Colon (tissue), 2 donors: Measurements from ENCODE around the gene PCSK7.

Experiments used
- FAIRE-seq: peaks from 2 replicates; lab custom pipeline; 2012; peaks lifted over from hg19 to GRCh38; lab: Jason Lieb, UNC
- donor health status: control.
- donor health status: control.

Gene PCSK7

DNA sequence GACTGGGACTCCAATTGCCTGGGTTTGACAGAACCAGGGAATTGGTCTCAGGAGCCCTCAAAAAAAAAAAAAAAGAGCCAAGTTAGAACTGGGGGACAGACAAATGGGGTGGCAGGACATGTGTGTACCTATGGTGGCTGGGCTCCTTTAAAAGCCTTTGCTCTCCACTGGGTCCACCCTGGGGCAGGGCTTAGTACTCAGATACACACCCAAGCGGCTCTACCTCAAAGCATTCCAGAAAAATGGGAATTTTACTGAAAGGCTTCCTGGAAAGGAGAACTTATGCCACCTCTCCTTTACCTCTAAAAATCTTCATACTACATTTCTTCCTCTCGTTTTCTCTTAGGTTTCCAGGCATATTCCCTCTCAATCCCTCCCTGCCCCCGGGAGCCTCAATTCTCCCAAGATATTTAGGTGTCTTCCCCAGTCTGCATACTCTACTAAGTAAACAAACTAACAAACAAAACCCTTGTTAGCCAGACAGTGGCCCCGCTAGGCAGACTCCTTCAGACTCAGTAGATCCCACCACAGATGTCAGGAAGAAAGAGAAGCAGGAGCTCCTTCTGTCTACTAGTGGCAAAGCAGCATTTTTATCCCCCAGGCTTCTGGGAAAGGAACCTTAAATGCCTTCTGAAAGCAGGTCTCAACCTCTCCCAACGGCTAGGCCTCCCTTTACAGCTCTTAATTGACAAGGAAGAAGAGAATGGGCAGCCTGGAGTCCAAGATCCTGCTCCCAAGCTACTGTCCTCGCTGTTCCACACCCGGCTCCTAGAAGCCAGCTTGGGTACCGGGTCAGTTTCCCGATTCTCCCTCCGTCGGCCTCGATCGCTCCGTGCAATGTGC is 653 bp downstream of the PCSK7 start:
- FAIRE-seq = no peak

DNA sequence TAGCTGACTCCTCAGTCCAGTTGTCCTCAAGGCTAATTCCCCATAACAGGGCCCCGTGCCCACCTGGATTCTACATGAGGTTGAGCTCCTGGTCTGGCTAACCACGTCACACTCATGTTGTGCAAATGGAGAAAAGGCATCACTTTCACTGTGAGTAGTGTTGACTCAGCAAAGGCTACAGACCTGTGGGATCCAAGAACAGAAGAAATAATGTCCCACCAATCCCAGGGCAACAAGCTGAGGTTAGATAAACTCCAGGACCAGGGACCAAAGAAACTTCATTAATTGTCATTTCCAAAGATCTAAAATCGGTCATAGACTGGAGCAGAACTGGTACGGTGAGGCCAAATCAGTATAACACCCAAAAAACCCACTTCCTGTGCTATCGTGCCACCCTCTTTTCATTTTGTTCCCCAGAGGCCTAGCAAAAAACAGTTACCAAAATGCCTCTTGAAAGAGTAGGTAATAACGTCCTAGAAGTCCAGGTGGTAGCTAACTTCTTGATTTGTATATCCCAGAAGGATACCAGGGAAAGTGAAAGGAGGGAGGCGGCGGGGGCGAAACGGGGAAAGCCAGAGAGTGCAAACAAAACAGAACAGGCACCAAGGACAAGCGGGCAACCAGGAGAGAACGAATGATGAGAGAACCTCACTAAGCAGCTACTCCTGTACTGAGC is 1.4 kb downstream of the PCSK7 start:
- no peak for FAIRE-seq

DNA sequence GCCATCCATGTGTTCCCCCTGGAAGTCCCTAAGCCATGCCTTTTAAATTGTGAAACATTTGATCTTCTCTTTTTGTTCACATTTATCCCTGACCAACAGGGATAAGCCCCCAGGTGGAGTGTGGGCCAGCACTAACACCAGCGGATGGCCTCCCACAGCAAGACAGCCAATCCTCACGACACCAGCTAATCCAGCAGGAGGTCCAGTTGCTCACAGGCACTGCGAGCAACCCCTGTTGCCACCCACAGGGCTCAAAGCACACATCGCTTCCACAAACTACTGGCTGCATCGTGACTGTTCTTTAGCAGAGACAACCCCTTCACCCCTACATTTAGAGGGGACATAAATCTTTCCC is 2.0 kb downstream of the PCSK7 start:
- FAIRE-seq = no peak

DNA sequence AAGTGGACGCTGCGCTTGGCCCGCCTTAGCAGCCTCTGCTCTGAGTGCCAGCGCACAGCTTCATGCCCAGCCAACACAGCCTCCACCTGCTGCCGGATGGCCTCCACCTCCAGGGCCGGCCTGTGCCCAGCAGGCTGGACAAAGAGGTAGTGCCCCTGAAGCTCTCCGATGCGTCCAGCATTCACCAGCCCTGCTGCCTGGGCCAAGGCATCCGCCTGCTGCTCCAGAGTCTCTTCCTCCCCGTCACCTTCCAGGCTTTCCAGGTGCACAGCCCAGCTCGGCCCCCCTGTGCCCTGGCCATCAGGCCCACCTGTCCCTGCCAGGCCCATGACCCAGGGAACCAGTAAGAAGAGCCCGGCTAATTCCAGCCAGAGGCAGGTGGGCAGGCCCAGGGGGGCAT is 2.5 kb downstream of the PCSK7 start:
- FAIRE-seq = no peak

DNA sequence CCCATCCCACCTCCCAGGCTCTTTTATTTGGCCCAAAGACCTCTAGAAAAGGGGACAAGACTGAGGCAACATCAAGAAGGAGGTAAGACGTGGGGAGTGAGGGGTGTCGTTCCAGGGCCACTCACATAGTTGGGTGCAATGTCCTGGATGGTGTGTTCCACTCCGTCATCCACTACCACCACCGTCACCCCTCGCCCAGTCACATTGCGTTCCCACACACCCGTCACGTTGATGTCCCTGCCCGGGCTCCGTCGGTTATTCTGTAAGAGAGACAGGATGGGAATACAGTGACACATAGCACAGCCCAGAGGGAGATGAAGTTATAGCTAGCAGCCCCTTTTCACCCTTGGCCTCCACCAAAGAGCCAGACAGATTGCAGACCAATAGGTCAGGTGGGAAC is 3.8 kb downstream of the PCSK7 start:
- FAIRE-seq = no peak

DNA sequence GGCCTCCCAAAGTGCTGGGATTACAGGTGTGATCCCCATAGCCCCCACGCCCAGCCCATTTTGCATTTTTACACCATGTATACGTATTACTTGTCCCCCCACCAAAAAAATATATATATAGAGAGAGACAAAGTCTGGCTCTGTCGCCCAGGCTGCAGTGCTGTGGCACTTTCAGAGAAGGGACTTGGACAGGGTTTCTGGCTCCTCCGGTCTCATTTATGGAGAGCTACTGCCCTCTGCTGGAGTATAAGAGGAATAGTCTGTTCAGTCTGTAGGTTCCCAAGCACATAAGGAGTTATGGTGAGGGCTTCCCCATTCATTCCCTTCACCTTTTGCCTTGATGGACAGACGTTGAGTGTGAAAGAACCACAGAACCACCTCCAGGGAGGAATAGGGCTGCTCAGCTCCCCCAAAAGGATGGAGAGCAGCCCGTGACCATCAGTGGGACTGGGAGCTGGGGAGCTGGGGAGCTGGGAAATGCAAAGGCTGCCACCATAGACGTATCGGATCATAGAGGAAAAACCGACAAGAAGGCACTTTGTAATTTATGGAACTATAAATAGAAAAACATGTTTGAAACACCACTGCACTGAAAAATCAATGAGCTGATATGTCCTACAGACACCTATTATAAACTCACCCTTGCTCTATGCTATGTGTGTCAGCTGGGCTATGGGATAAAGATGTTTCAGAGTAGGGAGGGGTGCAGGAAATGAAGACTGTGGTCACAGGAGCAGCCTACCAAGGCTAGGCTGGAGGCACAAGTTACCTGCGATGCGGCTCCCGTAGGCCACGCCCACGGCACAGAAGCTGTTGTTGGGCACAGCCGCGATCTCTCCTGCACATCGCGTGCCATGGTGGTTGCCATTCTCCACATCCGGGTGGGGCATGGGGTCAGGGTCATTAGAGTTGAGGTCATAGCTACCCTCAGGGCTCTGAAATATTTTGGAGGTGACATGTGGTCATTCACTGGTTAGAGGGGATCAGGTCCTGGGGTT is 5.2 kb downstream of the PCSK7 start:
- FAIRE-seq = no peak

DNA sequence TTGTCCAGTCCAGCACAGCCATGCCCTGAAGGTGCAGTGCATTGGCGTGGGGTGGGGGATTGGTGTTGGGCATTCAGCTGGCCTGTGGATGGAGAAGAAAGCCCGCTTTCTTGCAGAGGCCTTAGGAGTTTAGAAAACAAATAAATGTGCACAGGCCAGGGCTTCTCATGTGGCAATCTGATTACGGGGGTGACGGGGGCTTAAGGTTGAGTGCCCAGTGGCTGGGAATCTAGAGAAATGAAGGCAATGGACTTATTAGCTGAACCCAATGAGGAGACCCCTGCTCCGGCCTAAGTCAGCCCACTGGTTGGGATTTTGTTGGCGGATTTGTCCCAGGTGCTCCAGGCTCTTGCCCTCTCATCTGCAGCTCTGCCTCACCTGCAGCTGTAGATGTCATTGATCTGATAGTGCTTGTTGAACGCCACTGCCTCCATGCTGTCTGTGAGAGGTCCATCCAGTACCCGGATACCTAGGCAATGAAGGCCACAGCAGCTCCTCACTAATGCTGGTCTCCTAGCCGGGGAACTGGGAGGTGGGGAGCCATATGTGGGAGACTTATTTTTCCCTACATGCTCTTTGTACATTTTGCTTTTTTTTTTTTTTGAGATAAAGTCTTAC is 6.2 kb downstream of the PCSK7 start:
- FAIRE-seq = no peak

DNA sequence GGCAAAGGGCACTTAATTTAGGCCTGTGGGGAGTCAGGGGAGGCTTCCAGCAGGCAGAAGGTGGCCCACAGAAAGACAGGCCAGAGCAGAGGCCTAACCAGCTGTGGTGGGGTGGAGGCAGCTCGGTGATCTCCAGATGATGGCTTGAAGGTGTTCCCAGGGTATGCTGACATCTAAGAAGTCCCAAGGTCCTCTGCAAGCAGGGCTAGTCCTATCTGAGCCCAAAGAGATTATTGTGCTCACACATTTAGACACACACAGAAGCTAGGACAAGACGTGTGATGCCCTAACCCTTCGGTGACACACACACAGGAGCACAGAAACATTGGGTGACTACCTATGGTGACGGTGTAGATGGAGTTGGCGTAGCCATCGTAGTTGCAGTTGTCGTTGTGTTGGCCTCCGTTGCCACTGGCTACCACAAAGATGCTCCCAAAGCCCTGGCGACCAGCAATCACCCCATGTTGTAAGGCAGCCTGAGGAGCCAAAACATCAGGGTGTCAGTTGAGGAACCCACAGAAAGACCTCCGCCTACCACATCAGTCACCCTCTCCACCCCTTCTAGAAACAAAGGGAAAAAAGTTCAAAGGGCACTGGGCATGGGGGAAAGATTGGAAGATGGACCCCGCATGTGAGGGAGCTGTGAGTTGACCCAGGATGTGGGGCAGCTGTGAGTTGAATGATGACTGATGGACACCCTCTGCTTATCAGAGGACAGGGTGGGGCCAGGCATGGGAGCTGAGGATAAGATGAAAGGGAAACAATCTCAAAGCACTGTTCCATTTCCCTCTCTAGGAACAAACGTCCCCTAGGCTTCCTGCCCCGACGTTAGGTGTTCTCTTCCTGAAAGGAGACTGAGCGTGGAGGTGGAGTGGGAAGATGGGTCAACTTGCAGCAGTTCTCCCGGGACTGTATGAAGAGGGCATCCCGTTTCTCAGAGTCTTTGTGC is 7.9 kb downstream of the PCSK7 start:
- no peak for FAIRE-seq

DNA sequence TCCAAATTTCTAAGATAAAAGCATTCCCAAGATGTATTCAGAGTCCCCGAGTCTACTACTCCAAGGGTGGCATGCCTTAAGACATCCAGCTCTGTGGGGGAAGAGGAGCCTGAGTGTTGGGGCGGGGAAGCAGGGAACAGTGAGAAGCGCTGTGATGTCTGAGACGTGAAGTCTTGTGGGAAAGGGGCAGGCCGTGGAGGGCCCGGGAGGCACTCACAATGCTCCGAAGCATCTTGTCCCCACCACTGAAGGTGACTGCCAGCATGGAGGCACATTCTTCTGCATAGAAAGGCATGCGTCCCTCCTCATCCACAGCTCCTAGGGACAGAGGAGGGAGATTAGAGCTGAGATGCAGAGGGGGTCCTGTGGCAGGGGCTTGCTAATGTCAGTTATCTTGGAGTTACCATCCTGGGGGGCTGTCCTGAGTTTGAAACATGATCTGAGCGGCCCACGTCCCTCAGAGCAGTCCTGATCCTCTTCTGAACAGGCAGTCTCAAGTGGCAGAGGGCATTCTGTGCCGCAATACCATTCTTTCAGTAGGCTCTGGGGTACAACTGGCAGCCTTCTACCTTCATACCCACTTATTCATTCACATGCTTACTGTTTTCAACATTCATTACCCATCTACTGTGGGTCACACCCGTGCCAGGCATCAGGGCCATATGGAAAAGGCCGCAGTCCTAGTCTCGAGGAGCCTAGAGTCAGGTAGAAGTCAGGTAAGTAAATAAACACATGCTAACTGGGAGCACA is 8.7 kb downstream of the PCSK7 start:
- FAIRE-seq = no peak

DNA sequence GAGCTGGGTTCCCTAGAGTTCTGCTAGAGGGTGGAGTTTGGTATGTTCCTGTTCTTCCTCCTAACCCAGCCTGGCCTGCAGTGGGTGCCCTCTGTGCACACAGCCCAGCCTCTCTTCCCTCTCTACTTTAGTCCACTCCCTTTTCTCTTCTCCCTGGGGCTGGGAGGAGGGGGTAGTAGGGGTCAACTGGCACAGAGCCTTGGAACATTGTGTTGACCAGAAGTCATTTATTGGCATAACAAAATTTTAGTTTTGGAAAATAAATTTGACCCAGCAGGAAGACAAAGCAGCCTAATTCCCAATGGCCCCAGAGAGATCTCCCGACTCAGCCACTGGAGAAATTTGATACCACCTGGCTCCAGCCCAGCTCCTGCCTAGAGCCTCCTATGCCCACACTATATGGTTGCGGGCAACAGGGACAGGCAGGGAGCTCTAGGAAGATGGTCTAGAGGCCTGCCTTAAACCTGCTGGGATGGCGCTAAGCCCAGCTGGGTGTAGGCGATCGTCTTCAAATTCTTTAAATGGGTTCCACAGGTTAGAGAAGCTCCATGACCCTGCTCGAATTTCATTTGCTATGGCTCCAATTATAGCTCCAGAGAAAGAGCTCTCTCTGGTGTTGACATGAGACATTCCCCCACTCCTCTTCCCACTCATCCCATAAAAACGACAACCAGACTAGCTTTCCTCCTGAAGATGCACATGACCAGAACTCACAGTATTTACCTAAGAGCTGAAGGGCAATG is 9.9 kb downstream of the PCSK7 start:
- FAIRE-seq = no peak

DNA sequence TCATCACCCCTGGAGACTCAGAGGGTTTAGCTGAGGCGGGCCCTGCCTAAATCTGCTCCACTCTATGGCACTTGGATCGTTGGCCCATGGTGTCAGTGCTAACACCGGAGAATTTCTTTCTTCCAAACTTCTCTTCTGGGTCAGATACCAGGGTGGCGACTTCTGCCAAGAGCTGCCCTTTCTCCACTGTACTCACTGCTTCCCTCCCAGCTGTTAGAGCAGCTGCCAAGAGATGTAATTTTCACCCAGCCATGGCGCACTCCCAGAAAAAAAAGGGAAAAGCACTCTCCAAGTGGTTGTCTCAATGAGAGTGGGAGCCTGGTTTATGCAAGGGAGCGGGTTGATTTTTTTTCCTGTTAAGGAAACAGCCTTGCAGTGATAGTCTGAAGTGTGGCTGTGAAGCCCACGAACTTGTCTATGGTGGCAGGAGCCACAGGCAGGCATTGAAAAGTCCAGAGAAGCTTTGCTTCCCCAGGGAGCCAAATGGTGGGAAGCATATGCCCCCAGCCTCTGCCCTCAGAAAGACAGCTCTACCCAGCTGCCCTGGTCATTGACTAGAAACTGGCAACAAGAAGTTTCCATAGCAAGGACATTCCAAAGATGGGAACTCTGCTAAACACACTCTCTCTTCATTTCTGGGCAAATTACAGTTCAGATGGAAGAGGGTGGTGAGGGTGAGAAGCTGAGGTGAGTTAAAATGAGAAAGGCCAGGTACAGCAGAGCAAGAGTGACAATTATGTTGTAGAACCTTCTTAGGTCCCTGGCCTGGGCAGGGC is 10.7 kb downstream of the PCSK7 start:
- no peak for FAIRE-seq

DNA sequence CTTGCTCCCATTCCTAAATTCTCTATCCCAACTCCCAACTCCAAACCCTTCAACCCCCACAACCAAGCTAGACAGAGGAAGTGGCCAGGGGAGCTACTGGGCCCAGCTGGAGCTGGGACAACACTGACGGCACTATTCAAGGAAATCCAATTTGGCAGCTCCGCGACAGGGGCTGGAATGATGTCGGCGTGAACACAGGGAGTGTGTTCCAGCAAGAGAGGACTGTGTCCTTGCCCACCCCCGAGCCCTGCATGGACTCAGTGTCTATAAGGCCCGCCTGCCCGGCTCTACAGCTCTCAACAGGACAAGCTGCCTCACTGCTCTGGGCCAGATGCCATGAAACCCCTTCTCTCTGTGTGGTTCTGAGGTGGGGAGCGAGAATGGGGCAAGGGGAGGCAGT is 11.3 kb downstream of the PCSK7 start:
- no peak for FAIRE-seq

DNA sequence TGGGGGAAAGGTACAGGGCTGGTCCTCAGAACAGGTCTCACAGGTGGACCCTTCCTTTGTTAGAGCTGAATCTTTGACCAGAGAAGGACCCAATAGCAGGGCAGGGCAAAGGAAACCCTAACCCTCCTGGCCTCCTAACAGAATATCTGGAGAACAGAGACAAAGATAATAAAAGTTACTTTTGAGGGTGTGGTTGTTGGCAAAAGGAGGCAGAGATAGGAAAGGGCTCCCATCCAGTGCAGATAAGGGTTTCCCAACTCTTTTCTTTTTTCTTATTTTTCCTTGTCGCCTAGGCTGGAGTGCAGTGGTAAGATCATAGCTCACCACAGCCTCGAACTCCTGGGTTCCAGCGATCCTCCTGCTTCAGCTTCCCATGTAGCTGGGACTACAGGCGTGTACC is 11.9 kb downstream of the PCSK7 start:
- FAIRE-seq = no peak

DNA sequence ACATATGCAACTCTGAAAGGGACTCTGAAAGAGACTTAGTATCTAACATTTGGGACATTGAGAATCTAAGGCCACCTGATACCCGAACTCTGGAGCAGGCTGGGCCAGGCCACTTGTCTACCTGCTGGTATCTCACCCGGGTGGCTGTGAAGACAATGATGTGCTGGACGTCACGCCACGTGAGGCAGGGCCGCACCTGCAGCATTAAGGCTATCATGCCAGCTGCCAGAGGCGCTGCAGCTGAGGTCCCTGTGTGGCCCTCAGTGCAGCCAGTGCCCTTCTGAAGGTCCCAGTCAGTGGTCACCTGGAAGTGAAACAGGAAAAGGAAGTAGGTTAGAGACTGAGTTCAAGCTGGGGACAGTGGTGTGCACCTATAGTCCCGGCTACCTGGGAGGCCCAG is 12.4 kb downstream of the PCSK7 start:
- no peak for FAIRE-seq

DNA sequence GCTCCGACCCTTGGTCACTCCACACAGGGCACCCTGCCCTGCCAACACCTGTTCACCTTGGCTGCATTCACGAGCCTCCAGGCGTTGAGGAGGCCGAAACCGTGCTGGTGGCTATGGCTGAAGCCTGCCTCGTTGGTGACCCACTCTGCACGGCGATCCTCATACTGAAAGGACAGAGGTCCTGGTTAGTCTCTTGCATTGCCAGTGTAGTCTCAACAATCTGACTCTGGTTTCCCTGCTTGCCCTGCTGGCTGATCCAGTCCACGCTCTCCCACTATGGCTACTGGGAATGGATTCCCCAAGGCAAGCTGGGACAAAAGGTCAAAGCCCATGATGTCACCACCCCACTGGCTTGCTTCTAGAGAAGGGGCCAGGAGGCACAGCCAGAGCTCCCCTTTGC is 12.9 kb downstream of the PCSK7 start:
- FAIRE-seq = no peak

DNA sequence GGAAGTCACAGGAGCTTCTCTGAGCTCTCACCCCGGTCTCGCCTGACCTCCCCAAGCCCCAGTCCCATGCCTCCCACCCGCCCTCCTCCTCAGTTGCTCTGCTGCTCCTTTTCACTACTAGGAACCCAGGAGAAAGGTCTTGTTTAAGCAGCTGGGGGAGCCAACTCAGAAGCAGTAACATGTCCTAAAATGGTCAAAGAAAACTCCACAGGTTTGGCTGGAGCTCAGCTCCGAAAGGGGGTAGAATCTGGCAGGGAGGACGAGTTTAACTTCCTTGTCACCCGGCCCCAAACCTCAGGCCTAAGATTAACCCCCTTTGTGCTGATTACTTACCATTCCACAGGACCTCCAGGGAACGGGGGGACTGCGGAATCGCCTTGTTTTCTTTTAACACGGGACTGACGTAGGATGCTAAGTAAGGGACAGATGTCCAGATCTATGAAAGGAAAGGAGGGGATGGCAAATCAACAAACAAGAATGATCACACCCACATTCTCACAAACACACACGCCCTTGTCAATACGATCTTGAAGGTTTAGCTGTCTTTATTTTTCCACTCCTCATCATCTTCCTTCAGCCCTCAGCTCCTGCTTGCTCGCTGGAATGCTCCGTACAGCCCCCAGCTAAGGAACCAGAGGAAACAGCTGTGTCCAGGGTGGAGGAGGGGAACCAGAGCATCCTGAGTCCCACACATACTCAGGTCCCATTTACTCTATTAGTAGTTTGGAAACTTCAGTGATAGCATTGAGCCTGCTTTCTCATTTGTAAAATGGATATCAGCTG is 13.5 kb downstream of the PCSK7 start:
- no peak for FAIRE-seq

DNA sequence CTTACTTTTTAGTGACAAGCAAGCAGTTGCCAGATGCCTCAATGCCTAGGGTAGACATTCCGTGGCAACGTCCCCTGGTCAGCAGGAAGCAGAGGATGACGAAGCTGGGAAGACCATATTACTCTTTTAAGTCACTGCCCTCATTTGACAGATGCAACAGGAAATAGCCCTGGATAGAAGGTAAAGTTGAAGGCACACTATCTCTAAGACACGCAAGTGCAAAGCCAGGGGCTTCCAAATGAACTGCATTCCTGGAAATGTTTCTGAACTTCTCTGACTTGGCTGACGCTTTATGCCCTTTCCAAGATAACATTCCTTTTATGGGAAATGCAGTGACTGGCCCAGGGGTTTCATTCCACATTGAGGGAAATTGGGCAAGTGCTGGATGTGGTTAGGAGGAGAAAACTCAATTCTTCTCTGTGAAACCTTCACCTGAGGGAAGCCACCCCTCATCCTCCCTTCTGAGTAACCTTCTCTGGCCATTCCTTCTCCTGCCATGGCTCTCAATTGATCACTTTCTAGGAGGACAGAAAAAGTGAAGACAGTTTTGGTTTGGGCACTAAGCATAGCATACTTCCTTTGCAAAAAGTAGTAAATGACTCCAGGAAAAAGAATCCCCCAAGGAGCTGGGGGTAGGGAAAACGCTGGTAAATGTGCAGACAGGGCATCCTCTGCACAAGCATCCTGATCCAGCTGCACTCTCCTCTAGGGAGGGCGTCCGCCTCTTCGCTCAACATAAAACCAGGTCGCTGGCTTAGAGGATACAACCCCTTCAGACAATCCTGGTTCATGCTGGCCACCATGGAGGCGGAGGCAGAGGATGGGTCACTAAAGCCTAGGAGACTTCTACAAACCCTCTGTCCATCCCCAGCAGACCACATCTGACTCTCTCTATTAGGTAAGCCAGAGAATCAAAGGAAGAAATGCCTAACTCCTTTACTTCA is 14.5 kb downstream of the PCSK7 start:
- no peak for FAIRE-seq
